DMS153 treated with DMSO at 0.1 percent for 48 hours (cell line): Measurements from ENCODE around the gene CARMIL3.
"Not testable (repeated sequence)": the region's sequence is repeated elsewhere in the genome, so short reads cannot be mapped to it uniquely, and the experiment has no call there.

ENCODE experiments used
- DNase-seq: peaks from one replicate; lab custom pipeline; 2025; ENCODE audit not compliant: unreplicated experiment; lab: John Stamatoyannopoulos, UW

The CARMIL3 gene

DNA sequence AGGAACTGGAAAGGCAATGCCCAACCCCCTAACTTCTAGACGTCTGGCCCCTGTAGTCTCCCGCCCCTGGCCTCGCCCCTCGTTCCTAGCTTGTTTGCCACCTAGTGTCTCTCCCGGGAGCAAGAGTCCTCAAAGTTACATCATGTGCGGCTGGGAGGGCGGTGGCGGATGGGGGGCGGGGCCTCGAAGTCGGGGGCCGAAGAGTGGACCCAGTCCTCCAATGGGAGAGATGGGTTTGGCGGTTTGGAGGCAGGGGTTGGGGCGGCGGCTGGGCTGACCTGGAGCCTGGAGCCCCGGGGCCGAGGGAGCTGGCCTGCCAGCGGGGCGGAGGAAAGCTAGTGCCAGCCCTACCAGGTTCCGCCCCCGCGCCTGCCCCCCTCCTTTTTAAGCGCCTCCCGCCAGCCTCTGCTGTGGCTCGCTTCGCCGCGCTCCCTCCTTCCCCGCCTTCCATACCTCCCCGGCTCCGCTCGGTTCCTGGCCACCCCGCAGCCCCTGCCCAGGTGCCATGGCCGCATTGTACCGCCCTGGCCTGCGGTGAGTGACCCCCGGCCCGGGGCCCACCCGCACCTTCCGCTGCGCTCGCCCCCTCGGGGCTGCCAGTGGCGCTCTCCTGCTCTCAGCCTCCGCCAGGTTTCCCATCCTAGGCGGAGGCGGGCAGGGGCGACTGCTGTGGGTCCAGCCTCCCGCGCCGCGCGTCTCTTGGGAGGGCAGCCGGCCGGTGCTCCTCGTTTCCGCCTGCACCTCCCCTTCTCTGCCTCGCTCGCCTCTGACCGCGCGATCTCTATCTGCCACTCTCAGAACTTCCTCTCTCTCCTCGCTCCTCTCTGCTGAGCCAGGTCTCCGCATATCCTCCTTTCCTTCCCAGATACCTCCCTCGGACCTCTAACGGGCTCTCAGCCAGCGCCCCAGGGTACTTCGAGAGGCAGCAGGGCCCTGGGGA, 42.4 kb downstream of the CARMIL3 start, which contains the start of gene PCK2:
Gene PCK2 (plus strand): TSS at position 411 of the 940 bp plus-strand sequence. CDS start 95 bp downstream, at position 506.
- peak; percentile 84 for DNase-seq

DNA sequence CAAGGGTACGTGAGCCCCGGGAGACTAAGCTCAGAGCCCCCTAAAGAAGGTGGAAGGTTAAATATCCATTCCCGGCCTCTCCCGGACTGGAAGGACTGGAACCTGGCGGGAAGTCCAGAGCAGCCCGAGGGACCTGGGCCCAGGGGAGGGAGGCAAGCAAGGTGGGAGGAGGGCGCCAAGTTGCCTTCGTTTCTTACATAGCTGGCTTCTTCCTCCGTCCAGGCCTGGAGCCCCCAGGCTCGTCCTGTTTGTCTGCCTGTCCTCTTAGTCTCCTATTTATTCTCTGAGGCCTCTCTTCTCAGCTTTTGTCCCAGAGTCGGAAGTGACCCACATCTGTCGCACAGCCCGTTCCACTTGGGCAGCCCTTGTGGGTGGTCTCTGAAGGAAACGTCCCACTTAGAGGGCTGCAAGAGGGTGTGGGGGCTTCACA, 43.0 kb downstream of the CARMIL3 start:
- DNase-seq: no peak

DNA sequence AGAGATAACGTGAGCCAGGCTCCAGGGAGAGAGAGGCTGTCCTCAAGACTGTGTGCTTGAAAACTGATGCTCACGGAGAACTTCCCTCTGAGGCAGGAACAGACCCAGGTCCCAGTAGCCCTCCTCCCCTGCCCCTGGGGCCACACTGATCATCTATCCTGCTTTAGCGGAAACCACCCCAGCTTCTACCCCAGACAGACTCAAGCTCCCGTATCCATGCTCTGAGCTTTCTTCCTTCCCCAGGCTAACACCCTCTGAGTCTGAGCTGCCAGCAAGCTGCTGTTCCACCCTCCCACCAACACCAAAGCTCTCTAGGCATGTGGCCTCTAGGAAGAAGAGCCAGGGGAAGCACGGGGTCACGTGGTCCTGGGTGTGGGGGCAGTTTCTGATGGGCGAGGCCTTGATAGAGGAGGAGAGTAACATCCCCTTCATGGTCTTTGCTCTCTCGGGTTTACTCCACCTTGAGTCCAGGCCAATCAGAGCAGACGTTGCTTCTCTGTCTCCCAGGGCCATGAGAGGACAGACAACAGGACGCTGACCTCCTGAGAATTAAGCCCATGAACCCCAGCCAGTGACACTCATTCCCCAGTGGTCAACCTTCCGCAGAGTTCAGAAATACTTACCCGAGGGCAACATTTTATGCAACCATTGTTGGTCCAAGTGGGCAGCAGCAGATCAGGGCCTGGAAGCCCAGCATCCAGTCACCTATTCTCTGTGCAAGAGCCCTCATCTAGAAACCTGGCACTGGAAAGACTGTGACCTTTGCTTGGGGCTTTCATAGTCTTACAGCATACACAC, 43.7 kb downstream of the CARMIL3 start:
- no peak for DNase-seq

DNA sequence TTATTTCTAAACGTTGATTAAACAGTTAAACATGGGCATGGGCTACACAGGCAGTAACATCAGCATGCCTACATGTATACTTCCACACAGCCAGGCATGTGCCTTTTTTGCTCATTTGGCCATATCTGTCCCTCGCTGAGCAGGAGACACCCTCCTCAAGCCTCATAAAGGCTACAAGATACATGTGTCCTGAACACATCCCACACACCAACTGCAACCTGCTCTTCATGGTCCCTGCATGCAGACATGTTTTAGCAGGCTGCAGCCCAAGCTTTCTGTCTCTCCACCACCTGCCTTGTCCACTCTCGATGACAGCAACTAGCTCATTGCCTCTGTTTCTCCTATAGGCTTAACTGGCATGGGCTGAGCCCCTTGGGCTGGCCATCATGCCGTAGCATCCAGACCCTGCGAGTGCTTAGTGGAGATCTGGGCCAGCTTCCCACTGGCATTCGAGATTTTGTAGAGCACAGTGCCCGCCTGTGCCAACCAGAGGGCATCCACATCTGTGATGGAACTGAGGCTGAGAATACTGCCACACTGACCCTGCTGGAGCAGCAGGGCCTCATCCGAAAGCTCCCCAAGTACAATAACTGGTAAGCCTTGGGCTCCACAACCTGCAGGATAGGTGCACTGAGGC, 44.9 kb downstream of the CARMIL3 start:
- no peak for DNase-seq

DNA sequence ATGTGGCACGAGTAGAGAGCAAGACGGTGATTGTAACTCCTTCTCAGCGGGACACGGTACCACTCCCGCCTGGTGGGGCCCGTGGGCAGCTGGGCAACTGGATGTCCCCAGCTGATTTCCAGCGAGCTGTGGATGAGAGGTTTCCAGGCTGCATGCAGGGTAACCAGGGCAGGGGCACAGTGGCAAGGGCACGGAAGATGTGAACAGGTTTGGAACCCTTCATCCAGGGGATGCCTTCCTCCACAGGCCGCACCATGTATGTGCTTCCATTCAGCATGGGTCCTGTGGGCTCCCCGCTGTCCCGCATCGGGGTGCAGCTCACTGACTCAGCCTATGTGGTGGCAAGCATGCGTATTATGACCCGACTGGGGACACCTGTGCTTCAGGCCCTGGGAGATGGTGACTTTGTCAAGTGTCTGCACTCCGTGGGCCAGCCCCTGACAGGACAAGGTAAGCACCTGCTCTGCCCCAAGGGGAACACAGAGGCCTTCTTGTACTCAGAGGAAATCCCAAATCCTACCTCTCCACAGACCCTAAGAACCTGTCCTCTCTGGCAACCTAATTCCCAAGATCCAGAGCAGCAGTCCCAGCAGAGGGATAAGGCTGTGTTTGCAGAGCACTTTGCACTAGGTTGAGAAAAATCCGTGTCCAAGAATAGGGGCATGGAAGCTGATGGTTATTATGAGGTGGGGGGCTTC, 46.6 kb downstream of the CARMIL3 start:
- DNase-seq: no peak

DNA sequence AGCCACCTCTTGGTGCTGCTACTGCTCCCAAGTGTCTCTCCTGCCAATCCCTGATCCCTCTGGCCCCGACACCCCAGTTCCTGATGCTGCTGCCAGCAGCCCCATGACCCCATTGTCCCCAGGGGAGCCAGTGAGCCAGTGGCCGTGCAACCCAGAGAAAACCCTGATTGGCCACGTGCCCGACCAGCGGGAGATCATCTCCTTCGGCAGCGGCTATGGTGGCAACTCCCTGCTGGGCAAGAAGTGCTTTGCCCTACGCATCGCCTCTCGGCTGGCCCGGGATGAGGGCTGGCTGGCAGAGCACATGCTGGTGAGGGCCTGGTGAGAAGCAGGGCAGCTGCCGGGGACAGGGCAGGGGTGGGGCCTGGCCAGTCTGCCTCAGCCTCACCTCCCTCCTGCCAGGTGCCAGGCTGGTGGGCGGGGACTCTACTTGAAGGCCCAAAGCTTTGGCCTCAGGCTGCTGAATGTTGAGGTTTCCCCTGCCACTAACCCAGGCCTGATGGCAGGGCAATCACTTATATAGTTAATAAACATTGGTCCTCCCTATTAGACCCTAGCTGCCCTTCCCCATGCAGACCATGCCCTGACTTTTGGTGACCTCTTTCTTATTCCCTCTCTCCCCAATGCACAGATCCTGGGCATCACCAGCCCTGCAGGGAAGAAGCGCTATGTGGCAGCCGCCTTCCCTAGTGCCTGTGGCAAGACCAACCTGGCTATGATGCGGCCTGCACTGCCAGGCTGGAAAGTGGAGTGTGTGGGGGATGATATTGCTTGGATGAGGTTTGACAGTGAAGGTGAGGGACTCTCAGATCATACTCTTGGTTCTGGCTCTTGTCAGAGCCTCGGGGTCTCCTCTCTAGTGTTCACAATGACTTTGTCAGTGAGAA, 47.4 kb downstream of the CARMIL3 start:
- peak; percentile 8 for DNase-seq

DNA sequence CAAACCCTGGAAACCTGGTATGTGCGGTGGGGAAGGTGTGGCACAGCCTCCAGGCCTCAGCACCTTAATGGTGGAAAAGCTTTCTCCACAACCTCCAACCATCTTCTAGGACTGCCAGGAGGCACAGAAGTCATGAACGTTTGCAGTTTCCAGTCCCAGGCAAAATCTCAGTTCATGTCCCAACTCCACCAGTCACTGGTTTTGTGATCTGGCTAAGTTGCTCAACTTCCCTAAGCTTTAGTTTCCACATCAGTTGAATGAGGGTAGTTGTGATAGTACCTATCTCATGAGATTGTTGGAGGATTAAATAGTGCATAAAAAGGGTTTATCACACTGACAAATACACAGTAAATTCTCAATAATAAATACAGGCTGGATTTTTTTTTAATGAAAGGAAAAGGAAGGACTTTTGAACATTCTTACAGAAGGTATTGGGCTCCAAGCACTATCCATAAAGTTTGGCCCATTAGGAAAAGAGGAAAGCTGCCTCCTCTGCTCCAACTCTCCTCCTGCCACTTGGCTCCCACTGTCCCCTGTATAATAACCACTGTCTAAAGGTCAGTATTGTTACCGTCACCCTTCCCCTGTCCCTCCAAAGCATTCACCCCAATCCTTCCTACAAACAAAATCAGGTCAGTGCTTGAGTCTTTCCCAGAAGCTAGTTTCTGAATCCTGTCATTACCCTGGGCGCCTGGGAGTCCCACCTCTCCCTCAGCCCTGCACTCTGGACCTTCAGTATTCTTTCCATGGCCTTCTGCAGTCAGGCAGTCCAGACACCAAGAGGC, 48.6 kb downstream of the CARMIL3 start:
- DNase-seq: no peak

DNA sequence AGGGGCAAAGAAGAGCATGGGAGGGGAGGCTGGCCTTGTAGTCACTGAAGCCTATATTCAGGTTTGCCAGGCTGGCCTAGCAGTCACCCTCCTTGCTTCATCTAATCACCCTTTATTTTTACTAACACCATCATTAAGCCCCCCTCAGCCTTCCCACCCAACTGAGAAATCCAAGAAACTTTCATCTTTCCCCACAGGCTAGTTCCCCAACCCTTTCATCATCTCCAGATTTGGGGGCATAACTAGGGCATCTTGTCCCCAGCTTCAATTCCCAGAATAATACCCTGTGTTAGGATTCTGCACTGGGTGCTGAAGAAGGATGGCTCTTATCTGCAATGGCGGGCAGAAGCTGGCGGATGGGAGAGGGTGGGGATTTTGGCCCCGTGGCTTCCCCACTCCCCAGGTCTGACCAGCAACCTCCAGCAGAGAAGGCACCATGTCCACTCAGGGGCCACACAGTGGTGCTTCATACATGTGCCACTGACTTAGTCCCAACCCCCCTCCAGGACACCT, 49.2 kb downstream of the CARMIL3 start:
- DNase-seq: no peak

DNA sequence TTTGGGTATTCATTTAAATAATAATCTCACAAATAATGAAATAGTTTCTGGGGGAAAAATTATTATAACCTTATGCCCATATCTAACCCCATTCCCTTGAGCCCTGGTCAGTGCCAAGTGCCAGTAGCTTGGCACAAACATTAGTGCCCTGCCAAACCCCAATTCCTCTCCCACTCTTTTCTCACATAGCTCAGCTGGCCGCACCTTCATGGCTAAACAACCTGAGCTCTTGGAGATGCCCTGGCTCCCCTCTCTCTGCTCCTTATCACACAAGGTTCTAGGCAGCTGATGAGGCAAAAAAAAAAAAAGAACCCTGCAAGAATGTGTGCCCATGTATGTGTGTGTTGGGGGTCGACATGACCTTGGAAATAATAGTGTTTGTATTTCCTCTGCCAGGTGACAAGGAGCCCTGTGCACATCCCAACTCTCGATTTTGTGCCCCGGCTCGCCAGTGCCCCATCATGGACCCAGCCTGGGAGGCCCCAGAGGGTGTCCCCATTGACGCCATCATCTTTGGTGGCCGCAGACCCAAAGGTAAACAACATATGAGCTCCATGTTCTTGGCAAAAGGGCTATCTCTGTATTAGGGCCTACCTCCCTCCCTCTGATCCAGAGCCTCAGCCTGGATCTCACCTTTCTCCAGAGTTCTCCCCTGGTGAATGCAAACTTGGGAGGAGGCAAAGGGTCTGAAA, 50.7 kb downstream of the CARMIL3 start:
- no peak for DNase-seq

DNA sequence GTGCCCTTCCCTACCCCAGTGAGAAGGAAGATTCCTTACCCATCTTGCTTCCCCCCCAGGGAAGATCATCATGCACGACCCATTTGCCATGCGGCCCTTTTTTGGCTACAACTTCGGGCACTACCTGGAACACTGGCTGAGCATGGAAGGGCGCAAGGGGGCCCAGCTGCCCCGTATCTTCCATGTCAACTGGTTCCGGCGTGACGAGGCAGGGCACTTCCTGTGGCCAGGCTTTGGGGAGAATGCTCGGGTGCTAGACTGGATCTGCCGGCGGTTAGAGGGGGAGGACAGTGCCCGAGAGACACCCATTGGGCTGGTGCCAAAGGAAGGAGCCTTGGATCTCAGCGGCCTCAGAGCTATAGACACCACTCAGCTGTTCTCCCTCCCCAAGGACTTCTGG, 51.6 kb downstream of the CARMIL3 start:
- DNase-seq: no peak

DNA sequence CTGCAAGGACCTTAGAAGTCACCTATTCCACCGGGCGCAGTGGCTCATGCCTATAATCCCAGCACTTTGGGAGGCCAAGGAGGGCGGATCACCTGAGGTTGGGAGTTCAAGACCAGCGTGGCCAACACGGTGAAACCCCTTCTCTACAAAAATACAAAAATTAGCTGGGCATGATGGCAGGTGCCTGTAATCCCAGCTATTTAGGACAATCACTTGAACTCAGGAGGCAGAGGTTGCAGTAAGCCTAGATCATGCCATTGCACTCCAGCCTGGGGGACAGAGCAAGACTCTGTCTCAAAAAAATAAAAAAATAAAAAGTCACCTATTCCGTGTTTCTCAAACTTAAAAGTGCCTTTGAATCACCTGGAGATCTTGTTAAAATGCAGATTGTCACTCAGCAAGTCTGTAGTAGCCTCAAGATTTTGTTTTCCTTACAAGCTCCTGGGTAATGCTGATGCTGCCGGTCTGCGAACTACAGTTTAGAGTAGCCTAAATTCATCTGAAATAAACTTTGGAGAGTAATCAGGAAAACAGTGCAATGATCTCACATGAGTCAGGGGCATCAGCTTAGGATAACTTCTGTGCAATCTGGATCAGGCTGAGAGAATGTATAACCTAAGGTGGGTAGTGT, 53.9 kb downstream of the CARMIL3 start:
- not testable (repeated sequence) for DNase-seq

DNA sequence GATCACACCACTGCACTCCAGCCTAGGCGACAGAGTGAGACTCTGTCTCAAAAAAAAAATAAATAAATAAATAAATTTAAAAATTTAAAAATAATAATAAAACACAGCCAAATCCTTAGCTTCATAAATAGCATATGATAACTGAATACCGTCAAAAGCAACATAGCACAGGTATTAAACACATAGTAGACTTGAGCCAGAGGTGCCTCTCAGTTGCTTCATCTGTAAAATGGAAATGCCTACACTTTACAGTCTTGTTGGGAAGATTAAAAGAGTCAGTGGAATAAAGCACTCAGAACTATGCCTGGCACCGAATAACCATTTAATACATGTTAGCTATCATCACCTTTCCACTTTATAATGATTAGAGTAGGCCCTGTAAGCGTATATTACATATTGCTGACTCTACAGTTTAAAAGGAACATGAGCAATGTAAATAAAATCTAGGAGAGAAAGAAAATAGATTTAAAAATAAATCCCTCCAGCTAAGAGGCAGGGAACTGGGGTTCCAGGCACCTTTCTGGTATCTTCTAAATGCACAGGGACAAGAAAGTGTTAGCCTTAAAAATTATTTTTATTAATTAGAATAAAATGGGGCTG, 55.0 kb downstream of the CARMIL3 start:
- DNase-seq: no peak

DNA sequence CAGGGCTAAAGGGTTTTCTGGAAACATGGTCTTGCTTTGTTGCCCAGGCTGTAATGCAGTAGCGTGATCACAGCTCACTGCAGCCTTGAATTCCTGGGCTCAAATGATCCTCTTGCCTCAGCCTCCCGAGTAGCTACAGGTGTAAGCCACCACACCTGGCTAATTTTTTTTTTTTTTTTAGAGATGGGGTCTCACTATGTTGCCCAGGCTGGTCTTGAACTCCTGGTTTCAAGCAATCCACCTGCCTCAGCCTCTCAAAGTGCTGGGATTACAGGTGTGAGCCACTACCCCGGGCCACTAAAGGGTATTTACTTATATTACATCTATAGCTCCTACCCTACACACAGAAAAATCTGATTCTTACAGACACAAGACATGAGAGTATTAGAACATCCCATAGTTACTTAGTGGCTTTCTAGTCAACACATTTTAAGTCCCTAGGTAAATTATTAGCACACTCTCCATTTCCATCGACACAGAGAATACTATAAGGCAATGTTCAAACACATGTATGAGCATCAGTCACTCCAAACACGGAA, 56.6 kb downstream of the CARMIL3 start:
- no peak for DNase-seq

DNA sequence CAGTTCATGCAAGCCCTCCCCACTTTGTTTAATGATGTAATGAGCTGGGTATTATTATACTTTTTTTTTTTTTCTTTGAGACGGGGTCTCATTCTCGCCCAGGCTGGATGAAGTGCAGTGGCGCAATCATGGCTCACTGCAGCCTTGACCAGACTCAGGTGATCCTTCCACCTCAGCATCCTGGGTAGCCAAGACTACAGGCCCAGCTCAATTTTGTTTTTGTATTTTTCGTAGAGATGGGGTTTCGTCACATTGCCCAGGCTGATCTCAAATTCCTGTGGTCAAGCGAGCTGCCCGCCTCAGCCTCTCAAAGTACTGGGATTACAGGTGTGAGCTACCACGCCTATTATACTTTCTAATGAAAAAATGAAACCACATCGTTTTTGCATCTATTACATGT, 58.3 kb downstream of the CARMIL3 start:
- no peak for DNase-seq

DNA sequence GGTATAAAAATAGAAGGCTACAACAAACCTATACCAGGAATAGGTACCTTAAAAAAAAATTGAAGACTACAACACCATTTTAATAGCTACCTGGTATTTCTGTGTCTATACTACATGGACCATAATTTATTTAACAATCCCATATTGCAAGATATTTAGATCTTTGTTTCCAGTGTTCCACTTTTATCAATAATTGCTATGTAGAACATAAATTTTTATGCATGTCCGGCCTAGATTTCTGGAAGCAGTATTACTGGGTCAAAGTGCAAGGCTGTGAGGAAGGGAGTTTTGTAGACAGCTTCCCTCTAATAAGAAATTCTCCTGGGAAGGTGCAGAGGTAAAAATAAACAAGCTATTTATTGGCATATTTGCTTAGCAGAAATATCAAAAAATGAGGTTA, 58.7 kb downstream of the CARMIL3 start:
- no peak for DNase-seq

DNA sequence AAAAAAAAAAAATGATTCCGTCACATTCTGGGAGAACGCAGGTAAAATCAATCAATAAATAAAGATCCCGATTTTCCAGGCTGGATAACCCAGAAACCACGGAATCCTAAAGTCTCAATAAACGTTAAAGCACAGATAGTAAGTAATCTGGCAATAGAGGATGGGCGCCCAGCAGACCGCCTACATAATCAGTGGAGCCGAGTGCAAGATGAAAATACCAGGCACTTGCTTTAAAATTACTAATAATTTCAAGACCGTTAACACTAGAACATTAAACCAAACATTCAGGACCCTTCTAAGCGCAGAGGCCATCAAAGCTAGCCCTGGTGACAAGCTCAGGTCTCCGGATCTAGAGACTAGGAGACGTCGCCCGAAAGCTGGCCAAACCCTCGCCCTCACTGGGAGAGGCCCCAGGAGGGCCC, 61.6 kb downstream of the CARMIL3 start:
- no peak for DNase-seq
